Renal cortical epithelial cell (primary cell): Measurements from ENCODE around the gene PPP4R2. TPM values are rescaled to one million over a fixed set of nuclear protein-coding genes. Genes with fewer than 3 reads are reported as not detected.
"Not testable (repeated sequence)": the region's sequence is repeated elsewhere in the genome, so short reads cannot be mapped to it uniquely, and the experiment has no call there.

ENCODE experiments used
- DNase-seq: peaks from one replicate; pipeline ENCODE4 v3.0.0-alpha.2; 2011; ENCODE audit warnings: low read depth
- total RNA-seq: library from RNA; depleted of rRNA; stranded (reverse); fragments of >200 nt; gene quantifications from 2 replicates; pipeline ENCODE4 v1.2.3, GENCODE V29; 2014

Gene PPP4R2
- total RNA-seq, 1 donor from 2014 or later: 99.5 TPM

- DNase-seq: no peak
These were observed 29.6 kb downstream of the PPP4R2 start for GRCh38 chr3:73026111-73026759.

DNA sequence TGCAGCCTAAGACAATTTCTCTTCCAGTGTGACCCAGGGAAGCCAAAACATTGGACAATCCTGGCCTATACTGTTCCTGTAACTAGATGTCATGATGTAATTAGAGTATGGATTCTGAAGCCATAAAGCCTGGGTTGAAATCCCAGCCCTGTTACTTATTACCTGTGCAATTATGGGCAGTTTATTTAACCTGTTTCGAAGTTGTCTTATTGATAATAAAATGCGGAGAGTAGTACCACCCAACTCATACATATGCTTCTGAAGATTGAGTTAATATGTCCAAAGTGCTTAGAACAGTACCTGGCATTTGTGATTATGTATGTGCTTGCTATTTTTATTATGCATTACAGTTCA, 30.1 kb downstream of the PPP4R2 start:
- no peak for DNase-seq

DNA sequence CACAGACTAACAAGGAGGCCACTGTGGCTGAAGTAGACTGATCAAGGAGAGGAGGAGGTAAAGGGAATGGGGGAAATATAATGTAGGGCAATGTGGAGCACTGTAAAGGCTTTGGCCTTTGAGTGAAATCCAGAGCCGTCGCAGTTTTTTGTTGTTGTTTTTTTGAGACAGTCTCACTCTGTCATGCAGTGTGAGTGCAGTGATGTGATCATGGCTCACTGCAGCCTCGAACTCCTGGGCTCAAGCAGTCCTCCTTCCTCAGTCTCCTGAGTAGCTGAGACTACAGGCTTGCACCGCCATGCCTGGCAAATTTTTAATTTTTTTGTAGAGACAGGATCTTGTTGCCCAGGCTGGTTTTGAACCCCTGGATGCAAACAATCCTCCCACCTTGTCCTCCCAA, 32.2 kb downstream of the PPP4R2 start:
- DNase-seq: no peak

DNA sequence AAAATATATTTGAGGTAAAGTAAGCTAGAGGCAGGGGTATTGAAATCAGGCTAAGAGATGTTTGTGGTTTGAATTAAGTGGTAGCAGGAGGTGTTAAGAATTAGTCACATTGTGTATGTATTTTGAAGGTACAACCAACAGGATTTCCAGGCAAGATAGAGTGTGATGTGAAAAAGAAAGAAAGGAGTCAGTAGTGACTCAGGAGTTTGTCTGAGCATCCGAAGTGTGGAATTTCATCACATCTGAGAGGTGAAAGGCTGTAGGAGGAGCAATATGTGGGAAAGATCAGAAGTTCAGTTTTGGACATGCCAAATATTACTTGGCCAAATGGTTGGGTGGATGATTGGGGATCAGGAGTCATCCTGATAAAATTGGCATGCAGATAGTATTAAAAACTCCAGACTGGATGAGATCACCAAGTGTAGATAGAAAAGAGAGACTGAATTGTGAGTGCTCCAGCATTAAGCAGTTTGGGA, 32.7 kb downstream of the PPP4R2 start:
- peak; percentile 96 for DNase-seq

GRCh38 chr3:73030073-73030597, 33.5 kb downstream of the PPP4R2 start:
- no peak for DNase-seq

DNA sequence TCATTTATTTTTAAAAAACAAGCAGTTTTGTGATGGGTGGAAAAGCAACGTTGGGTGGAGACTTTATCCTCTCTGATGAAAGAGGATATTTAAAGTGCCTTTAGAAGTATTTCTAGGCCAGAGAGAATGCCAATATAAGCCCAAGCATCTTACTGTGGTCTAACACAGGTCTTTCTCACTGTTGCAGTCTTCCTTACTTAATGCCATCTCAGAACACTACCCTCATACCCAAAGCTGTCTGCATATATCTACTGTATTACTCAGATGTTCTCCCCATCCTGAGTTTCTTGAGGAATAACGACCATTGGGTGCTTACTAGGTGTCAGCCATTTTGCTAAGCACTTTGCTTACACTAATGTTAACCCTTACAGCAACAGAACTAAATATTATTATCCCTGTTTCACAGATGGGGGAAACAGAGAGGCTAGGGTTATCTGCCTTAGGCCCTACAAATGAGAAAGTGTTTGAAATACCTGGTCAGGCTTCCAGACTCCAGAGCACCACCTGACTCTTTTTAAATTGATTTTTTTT, 35.0 kb downstream of the PPP4R2 start:
- no peak for DNase-seq

DNA sequence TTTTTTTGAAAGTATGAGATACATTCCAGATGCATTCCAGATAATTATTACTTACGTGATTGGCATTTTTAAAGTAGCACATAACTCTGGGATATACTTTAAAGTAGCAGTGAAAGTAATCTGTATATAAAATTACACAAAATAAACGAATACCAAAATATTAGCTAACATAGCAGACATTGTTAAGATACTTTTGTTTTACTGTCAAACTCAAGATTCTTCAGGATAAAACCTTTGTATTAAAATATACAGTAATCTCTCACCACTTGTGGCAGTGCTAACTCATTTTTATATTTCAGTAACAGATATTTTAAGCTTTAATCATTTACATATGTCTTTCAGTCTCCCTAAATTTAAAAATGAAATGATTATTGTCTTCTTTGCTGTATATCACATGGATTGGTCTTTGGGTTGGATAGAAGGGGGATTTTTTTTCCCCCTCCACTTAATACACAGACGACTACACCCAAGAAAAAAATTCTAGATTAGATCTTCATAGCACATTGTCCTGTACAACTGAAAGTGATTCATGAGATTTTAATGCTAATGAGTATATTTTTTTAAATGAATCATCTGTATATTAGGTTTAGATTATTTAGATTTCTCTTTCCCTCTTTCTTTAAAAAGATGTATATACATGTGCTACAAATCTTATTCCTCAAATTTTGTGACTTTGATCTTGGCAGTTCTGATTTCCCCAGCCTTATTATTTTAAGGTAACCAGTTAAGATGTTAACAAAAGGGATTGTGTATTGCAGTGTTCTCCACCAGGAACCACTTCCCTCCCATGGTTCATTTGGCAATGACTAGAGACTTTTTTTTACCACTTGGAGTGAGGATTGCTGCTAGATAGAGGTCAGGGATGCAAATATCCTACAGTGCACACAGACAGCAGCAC, 40.3 kb downstream of the PPP4R2 start:
- peak; percentile 42 for DNase-seq

GRCh38 chr3:73041537-73041936, 44.9 kb downstream of the PPP4R2 start:
- DNase-seq: no peak

DNA sequence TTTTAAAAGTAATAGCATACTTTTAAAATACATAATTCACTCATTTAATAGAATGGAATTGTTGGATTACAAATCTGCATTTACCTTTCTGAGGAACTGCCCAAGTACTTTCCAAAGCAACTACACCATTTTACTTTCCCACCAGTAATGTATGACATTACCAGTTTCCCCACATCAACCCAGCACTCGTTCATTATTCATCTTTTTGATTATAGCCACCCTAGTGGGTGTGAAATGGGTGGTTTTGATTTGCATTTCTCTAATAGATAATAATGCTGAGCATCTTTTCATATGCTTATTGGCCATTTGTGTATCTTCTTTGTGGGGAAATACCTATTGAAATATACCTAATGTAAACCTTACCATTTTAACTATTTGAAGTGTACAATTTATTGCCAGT, 46.8 kb downstream of the PPP4R2 start:
- no peak for DNase-seq

GRCh38 chr3:73045391-73045790, 48.8 kb downstream of the PPP4R2 start:
- DNase-seq: no peak

GRCh38 chr3:73046195-73046594, 49.6 kb downstream of the PPP4R2 start:
- DNase-seq: no peak

- DNase-seq: no peak
These were observed 52.7 kb downstream of the PPP4R2 start for GRCh38 chr3:73049319-73049718.

DNA sequence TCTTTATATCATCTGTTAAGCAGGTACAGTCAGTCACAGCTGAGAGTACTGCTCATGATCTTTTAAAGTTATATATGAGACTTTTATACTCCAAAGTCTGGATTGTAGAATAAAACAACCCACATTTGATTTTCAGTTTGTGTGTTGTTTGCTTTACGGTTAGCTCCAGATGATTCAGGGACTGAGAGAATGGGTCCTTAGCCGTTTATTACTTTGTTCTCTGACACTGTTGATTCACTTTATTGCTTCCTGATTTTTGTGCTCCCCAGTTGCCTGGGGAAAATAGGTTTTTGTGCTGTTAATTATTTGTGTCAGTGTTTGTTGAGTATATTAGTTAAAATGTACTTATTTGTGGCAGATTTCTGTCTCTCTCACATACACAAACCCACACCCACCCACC, 56.2 kb downstream of the PPP4R2 start:
- DNase-seq: peak; percentile 81

GRCh38 chr3:73055583-73055982, 59.0 kb downstream of the PPP4R2 start:
- no peak for DNase-seq

- DNase-seq: peak; percentile 75
These were observed 59.6 kb downstream of the PPP4R2 start for GRCh38 chr3:73056014-73056844.

- no peak for DNase-seq
These were observed 60.2 kb downstream of the PPP4R2 start for GRCh38 chr3:73056845-73057150.

- no peak for DNase-seq
These were observed 63.7 kb downstream of the PPP4R2 start for GRCh38 chr3:73060302-73060723.

GRCh38 chr3:73061416-73061815, 64.8 kb downstream of the PPP4R2 start, which contains the start of gene EBLN2:
EBLN2 (plus strand) TSS chr3:73061659; CDS start chr3:73062082, 423 bp downstream.
- no peak for DNase-seq

DNA sequence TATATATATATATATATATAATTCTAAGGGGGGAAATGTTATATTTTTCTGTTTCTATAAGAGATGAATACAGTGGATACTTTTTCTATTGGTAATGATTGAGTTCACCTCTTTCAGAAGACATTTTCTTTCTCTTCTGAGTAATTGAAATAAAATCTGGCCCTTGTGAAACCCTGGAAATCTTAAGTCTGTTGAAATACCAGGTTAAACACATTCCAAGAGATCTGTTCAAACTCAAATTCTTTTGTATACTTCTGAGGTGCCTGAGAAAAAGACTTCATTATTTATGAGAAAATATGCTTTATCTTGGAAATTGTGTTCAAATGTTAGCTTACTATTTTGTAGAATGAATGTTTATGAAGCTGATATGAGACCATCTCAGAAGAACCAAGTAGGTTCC, 69.6 kb downstream of the PPP4R2 start:
- not testable (repeated sequence) for DNase-seq

GRCh38 chr3:73068419-73068818, 71.8 kb downstream of the PPP4R2 start:
- DNase-seq: no peak

- no peak for DNase-seq
These were observed 72.6 kb downstream of the PPP4R2 start for GRCh38 chr3:73069187-73069586.
